Endothelial cell (in vitro differentiated cells): ENCODE measurements around the gene ZNF772. TPM values are rescaled to one million over a fixed set of nuclear protein-coding genes. Genes with fewer than 3 reads are reported as not detected.
A peak's percentile ranks its signal among the peaks of the same experiment; 100 is the strongest.

ENCODE experiments used
- DNase-seq: peaks from one replicate; pipeline ENCODE4 v3.0.0; 2021; ENCODE audit warnings: low spot score
- H3K27ac Mint-ChIP-seq: one replicate; pipeline ENCODE4 v1.8.0; 2021; ENCODE audit warnings: mixed read lengths, inconsistent platforms; ENCODE audit not compliant: unreplicated experiment
- H3K27me3 Mint-ChIP-seq: one replicate; pipeline ENCODE4 v1.8.0; 2021; ENCODE audit warnings: mild to moderate bottlenecking, moderate library complexity, mixed read lengths, inconsistent platforms; ENCODE audit not compliant: unreplicated experiment
- H3K36me3 Mint-ChIP-seq: one replicate; pipeline ENCODE4 v1.8.0; 2021; ENCODE audit warnings: mild to moderate bottlenecking, low read depth, mixed read lengths, inconsistent platforms; ENCODE audit not compliant: unreplicated experiment
- H3K4me1 Mint-ChIP-seq: one replicate; pipeline ENCODE4 v1.8.0; 2021; ENCODE audit warnings: mild to moderate bottlenecking, mixed read lengths, inconsistent platforms; ENCODE audit not compliant: unreplicated experiment
- H3K4me3 Mint-ChIP-seq: one replicate; pipeline ENCODE4 v1.8.0; 2021; ENCODE audit warnings: mild to moderate bottlenecking, mixed read lengths, inconsistent platforms; ENCODE audit not compliant: unreplicated experiment
- H3K9me3 Mint-ChIP-seq: one replicate; pipeline ENCODE4 v1.8.0; 2021; ENCODE audit warnings: mixed read lengths, inconsistent platforms; ENCODE audit not compliant: unreplicated experiment
- total RNA-seq: library from RNA; stranded (reverse); fragmentation: NEBNext Ultra II Directional; extraction: Animal tissue kit (Norgen Biotek cat#: 25700); gene quantifications from one replicate; pipeline ENCODE4 v1.2.1, GENCODE V29; 2021; ENCODE audit not compliant: unreplicated experiment
- TF ChIP-seq, protein P1 (sequence below): fragments of 200-600 bp; sonication (generic); IDR thresholded peaks from one replicate; pipeline ENCODE4 v1.5.0; 2021; ENCODE audit warnings: antibody characterized with exemption; ENCODE audit not compliant: unreplicated experiment

ZNF772 gene
- total RNA-seq, 1 donor from 2014 or later: 19.1 TPM

DNA sequence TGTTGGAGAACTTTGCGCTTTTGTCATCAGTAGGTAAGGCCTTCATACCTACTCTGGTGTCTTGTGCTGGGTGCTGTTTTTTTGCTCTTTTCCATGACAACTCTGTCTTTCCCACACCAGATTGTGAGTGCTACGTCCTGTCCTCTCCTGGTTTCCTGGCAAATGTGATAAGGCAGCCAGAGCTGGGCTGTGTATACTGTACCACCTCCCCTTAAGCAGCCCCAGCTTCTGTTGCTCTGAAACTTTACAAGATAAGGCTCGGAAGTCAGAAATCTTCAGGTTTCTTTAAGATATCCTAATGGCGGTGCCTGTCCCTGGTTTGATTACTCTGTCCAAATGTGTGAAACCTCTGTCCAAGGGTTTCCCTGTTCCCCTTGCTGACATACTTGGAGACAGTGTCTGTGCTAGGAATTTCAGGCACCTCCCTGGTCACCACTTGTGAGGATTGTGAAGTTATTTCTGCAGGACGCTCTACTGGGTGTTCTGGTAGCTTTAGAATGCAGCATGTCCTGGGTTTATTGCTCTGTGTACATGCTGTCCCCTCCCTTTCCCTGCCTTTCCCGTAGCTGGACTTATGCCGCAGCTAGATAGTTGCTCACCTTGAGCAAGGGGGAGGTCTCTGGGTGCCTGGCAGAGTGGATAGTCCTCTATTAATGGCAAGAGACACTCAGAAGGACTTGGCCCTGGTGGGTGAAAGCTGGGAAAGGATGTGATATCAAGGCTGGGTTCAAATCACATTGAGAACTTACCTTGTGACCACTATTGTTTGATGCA lies 35.2 kb downstream of the ZNF772 start:
- H3K27ac Mint-ChIP-seq: peak overlapping the region; percentile 89
- DNase-seq: peak; percentile 6
- H3K4me1 Mint-ChIP-seq: peaks cover 37% of the 10 kb centered on the region
- peaks cover 37% of the 10 kb centered on the region for H3K36me3 Mint-ChIP-seq
- TF ChIP-seq, protein P1, sequence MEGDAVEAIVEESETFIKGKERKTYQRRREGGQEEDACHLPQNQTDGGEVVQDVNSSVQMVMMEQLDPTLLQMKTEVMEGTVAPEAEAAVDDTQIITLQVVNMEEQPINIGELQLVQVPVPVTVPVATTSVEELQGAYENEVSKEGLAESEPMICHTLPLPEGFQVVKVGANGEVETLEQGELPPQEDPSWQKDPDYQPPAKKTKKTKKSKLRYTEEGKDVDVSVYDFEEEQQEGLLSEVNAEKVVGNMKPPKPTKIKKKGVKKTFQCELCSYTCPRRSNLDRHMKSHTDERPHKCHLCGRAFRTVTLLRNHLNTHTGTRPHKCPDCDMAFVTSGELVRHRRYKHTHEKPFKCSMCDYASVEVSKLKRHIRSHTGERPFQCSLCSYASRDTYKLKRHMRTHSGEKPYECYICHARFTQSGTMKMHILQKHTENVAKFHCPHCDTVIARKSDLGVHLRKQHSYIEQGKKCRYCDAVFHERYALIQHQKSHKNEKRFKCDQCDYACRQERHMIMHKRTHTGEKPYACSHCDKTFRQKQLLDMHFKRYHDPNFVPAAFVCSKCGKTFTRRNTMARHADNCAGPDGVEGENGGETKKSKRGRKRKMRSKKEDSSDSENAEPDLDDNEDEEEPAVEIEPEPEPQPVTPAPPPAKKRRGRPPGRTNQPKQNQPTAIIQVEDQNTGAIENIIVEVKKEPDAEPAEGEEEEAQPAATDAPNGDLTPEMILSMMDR: no peak
- no peak overlapping the region for H3K4me3 Mint-ChIP-seq
- no peaks in the 10 kb centered on the region for H3K9me3 Mint-ChIP-seq
- peaks cover 13% of the 10 kb centered on the region for H3K27me3 Mint-ChIP-seq

DNA sequence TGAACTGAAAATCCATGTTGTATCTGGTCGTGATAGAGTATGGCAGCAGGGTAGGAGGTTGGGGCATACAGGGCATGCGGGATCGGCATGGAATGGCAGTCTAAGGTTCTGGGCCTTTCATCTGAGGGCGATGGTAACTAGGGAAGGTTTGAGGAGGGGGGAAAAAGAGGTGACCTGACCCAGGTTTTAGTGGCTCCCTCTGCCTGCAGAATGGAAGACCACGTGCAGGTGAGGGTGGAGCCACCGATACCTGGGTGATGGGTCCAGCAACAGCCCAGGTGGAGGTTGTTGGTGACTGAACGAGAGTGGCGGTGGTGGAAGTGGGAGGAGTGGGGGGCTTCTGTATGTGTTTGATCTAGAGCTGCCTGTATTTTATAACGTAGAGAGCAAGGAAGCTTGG lies 38.4 kb downstream of the ZNF772 start:
- Mint-ChIP-seq H3K36me3 (peaks cover 51% of the 10 kb centered on the region), H3K27me3 (peaks cover 17% of the 10 kb centered on the region), H3K4me1 (peaks cover 59% of the 10 kb centered on the region), H3K9me3 (no peaks in the 10 kb centered on the region), H3K27ac (peak overlapping the region; percentile 2), H3K4me3 (peak overlapping the region; percentile 66)
- TF ChIP-seq, protein P1: no peak
- DNase-seq: no peak

DNA sequence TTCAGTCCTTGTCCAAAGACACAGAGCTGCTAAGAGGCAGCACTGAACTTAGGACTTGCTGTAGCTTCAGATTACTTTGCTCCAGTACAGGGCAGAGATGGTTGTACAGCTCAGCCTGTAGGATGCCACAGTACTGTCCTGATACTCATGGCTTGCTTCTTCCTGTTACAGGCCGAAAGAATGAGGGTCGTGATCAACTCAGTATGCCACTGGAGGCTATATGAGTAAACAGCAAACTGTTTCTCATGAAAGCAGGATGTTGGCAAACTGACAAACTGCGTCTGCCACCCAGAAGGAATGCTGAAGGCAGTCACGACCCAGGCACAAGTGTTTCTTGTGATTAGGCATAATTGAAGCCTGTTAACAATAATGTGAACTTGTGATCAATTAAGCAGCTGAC lies 39.4 kb downstream of the ZNF772 start:
- Mint-ChIP-seq H3K36me3 (peaks cover 42% of the 10 kb centered on the region), H3K4me3 (no peak overlapping the region), H3K27me3 (peaks cover 18% of the 10 kb centered on the region), H3K27ac (no peak overlapping the region), H3K9me3 (no peaks in the 10 kb centered on the region), H3K4me1 (peaks cover 55% of the 10 kb centered on the region)
- TF ChIP-seq, protein P1: no peak
- DNase-seq: no peak

- Mint-ChIP-seq H3K27ac (peak overlapping the region; percentile 77), H3K36me3 (peaks cover 47% of the 10 kb centered on the region), H3K4me1 (peaks cover 40% of the 10 kb centered on the region), H3K27me3 (peaks cover 17% of the 10 kb centered on the region), H3K9me3 (no peaks in the 10 kb centered on the region), H3K4me3 (peak overlapping the region; percentile 98)
- DNase-seq: no peak
- TF ChIP-seq, protein P1: no peak
These were observed 40.9 kb downstream of the ZNF772 start for GRCh38 chr19:57436417-57436816.
